ENCODE results near the gene KIFC1.
A peak's percentile ranks its signal among the peaks of the same experiment; 100 is the strongest.

GRCh38 chr6:33384581-33385020 is 7.0 kb upstream of the KIFC1 start:
- TF ChIP-seq CTCF (conservative IDR thresholded peaks at IDR 0.05 in 1 of 2, IDR thresholded peaks at IDR 0.05 in 1 of 2; ENCODE audit: low read depth in 1 of 2, low read length in 2 of 2) (peak; percentile 32 to 65), EZH2 (IDR thresholded peaks at IDR 0.05; ENCODE audit: low read length, missing control alignments) (no peak)
